SK-N-SH (cell line): ENCODE results near the gene GEN1. TPM values are rescaled to one million over a fixed set of nuclear protein-coding genes. Genes with fewer than 3 reads are reported as not detected.

Experiments
- CTCF ChIA-PET: fragments of 300-600, 350-600 bp; formaldehyde crosslinking; extraction: SDS; loops from one replicate; lab custom pipeline; 2021; lab: Yijun Ruan, JAX
- POLR2A ChIA-PET: fragments of 350-600 bp; sonication (Branson Sonifier 250); formaldehyde crosslinking; extraction: SDS; loops from one replicate; lab custom pipeline; 2020; ENCODE audit warnings: antibody characterized with exemption, inconsistent platforms; lab: Yijun Ruan, JAX
- DNase-seq: peaks from one replicate; pipeline ENCODE4 v3.0.0; 2012
- H2AFZ ChIP-seq: fragments of 200-600 bp; sonication (generic); 2 replicates; pipeline ENCODE4 v1.8.1; 2016; ENCODE audit warnings: antibody characterized with exemption, mild to moderate bottlenecking, low read depth
- H3F3A ChIP-seq: fragments of 200-600 bp; sonication (generic); replicated peaks from 2 replicates; pipeline ENCODE3; 2016; ENCODE audit warnings: antibody characterized with exemption, mild to moderate bottlenecking; ENCODE audit not compliant: insufficient read depth
- H3K27ac ChIP-seq, 2 experiments: fragments of 200-500 bp in 1 of 2; fragments of 200-600 bp in 1 of 2; sonication (Bioruptor generic) in 1 of 2; sonication (generic), shearing (Covaris generic) in 1 of 2; 2 replicates each; pipeline versions ENCODE4 v1.5.1 to v1.6.1; 2014 to 2016; ENCODE audit warnings: low read depth in 2 of 2, inconsistent platforms in 1 of 2, low read length in 1 of 2, mild to moderate bottlenecking in 1 of 2, mixed read lengths in 1 of 2
- H3K27me3 ChIP-seq: fragments of 200-600 bp; sonication (generic), shearing (Covaris generic); 2 replicates; pipeline ENCODE4 v1.6.1; 2016; ENCODE audit warnings: mixed run types; ENCODE audit not compliant: insufficient read depth
- H3K36me3 ChIP-seq, 2 experiments: fragments of 200-500 bp in 1 of 2; fragments of 200-600 bp in 1 of 2; sonication (Bioruptor generic) in 1 of 2; sonication (generic) in 1 of 2; replicated peaks in 1 of 2; 2 replicates each; pipeline versions ENCODE3 to v1.5.1; 2014 to 2016; ENCODE audit warnings: low read length in 1 of 2, mild to moderate bottlenecking in 1 of 2; ENCODE audit not compliant: insufficient read depth in 2 of 2, control insufficient read depth in 1 of 2
- H3K4me1 ChIP-seq, 2 experiments: fragments of 200-500 bp in 1 of 2; fragments of 200-600 bp in 1 of 2; sonication (Bioruptor generic) in 1 of 2; sonication (generic), shearing (Covaris generic) in 1 of 2; 2 replicates each; pipeline versions ENCODE4 v1.5.1 to v1.6.1; 2014 to 2016; ENCODE audit warnings: low read depth in 1 of 2, low read length in 1 of 2, mixed run types in 1 of 2; ENCODE audit not compliant: insufficient read depth in 2 of 2, control insufficient read depth in 1 of 2
- H3K4me2 ChIP-seq: fragments of 200-600 bp; sonication (generic), shearing (Covaris generic); 2 replicates; pipeline ENCODE4 v1.6.1; 2017; ENCODE audit warnings: mixed run types
- H3K4me3 ChIP-seq, 2 experiments: fragments of 200-500 bp in 1 of 2; fragments of 200-600 bp in 1 of 2; sonication (Bioruptor generic) in 1 of 2; sonication (generic), shearing (Covaris generic) in 1 of 2; 2 replicates each; pipeline versions ENCODE4 v1.5.1 to v1.8.1; 2014 to 2016; ENCODE audit warnings: low read depth in 2 of 2, inconsistent platforms in 1 of 2, low read length in 1 of 2, mild to moderate bottlenecking in 1 of 2, mixed read lengths in 1 of 2, moderate library complexity in 1 of 2
- H3K79me2 ChIP-seq: fragments of 200-600 bp; sonication (generic); 2 replicates; pipeline ENCODE4 v1.8.1; 2017; ENCODE audit warnings: mild to moderate bottlenecking; ENCODE audit not compliant: insufficient read depth
- H3K9ac ChIP-seq: fragments of 200-600 bp; sonication (generic); 2 replicates; pipeline ENCODE4 v1.6.1; 2017; ENCODE audit warnings: mixed run types
- H3K9me2 ChIP-seq: fragments of 200-600 bp; sonication (generic); 2 replicates; pipeline ENCODE4 v1.6.1; 2017; ENCODE audit warnings: mixed run types
- H3K9me3 ChIP-seq: fragments of 200-600 bp; sonication (generic); 2 replicates; pipeline ENCODE4 v1.6.1; 2017; ENCODE audit warnings: mixed run types, mild to moderate bottlenecking, moderate library complexity
- H4K20me1 ChIP-seq: fragments of 200-600 bp; sonication (generic); 2 replicates; pipeline ENCODE4 v1.6.1; 2017; ENCODE audit warnings: mild to moderate bottlenecking, mixed run types; ENCODE audit not compliant: insufficient read depth
- CHD2 ChIP-seq: fragments of 150-350 bp; IDR thresholded peaks from 2 replicates; pipeline ENCODE4 v1.6.1; 2018; ENCODE audit warnings: low read length; ENCODE audit not compliant: partially characterized antibody
- EZH2phosphoT487 ChIP-seq: fragments of 200-600 bp; sonication (generic); IDR thresholded peaks from 2 replicates; pipeline ENCODE4 v1.6.1; 2017; ENCODE audit warnings: low read depth, mixed run types, mild to moderate bottlenecking, antibody characterized with exemption, moderate library complexity, borderline replicate concordance
- GABPA ChIP-seq: IDR thresholded peaks from 2 replicates; pipeline ENCODE4 v1.4.0; 2012; ENCODE audit warnings: low read depth, mild to moderate bottlenecking
- IRF3 ChIP-seq: fragments of 150-350 bp; IDR thresholded peaks from 2 replicates; pipeline ENCODE4 v1.6.1; 2016; ENCODE audit warnings: mild to moderate bottlenecking, low read depth, low read length
- MAX ChIP-seq: IDR thresholded peaks from 2 replicates; pipeline ENCODE4 v1.4.0; 2012; ENCODE audit warnings: low read depth
- NRF1 ChIP-seq: IDR thresholded peaks from 2 replicates; pipeline ENCODE4 v1.6.1; 2012; ENCODE audit warnings: low read depth, mild to moderate bottlenecking, low read length
- REST ChIP-seq: IDR thresholded peaks from 2 replicates; pipeline ENCODE4 v1.6.1; 2012; ENCODE audit warnings: mild to moderate bottlenecking, low read depth, low read length, moderate library complexity
- RFX5 ChIP-seq: IDR thresholded peaks from 2 replicates; pipeline ENCODE4 v1.6.1; 2012; ENCODE audit warnings: mild to moderate bottlenecking, improper control_type of control experiment, low read length
- TAF1 ChIP-seq: IDR thresholded peaks from 2 replicates; pipeline ENCODE4 v1.6.1; 2012; ENCODE audit warnings: low read depth, mild to moderate bottlenecking, low read length, moderate library complexity, borderline replicate concordance
- TEAD4 ChIP-seq: IDR thresholded peaks from 2 replicates; pipeline ENCODE4 v1.4.0; 2012; ENCODE audit warnings: mild to moderate bottlenecking, borderline replicate concordance; ENCODE audit not compliant: insufficient read depth
- WGBS: methylation state at CpG from one replicate; pipeline ENCODE4 v1.1.6; 2017; ENCODE audit warnings: low lambda C conversion rate; 5-methylcytosine and 5-hydroxymethylcytosine counted together
- polyA plus RNA-seq, 3 experiments: library from polyadenylated mRNA; depleted of rRNA; stranded (reverse); fragments of >200 nt; gene quantifications; 2 replicates each; pipeline ENCODE4 v1.2.3, GENCODE V29; 2012

The GEN1 gene
- polyA plus RNA-seq, 1 of the 3 experiments (the other 2 are of a cell fraction), result 5.3 TPM

- Histone ChIP-seq H3K27ac (no peak overlapping the region), H3K36me3 (no peaks in the 10 kb centered on the region), H3K9ac (no peak overlapping the region), H3K9me3 (no peaks in the 10 kb centered on the region), H3K4me1 (peaks cover 4 to 11% of the 10 kb centered on the region in 2 experiments; a peak in 1 of 4 replicates), H3K4me3 (no peak overlapping the region), H3K9me2 (no peaks in the 10 kb centered on the region), H3K79me2 (no peaks in the 10 kb centered on the region), H3F3A (no peaks in the 10 kb centered on the region), H3K4me2 (no peak overlapping the region), H3K27me3 (no peaks in the 10 kb centered on the region; the same call in 1 of the 2 replicates), H4K20me1 (no peaks in the 10 kb centered on the region), H2AFZ (no peak overlapping the region)
- ChIA-PET CTCF (interaction anchor here (1.2 to 1.8 kb wide), 2 partner anchors 9 to 35 kb away, joined by 3 to 6 read pairs; no protein-coding TSS in a partner anchor), POLR2A (interaction anchor here (0.6 kb wide), 1 partner anchor 20 kb away, joined by 4 read pairs; no protein-coding TSS in a partner anchor)
- no peak for DNase-seq
- WGBS, result 42% methylated on average over 5 of the region's 5 CpGs
- TF ChIP-seq REST, result no peak
- TF ChIP-seq RFX5, result no peak
- TF ChIP-seq TEAD4, result no peak
- no peak for TF ChIP-seq CHD2
- TF ChIP-seq NRF1, result no peak
- TF ChIP-seq MAX, result no peak
- no peak for TF ChIP-seq EZH2phosphoT487
- no peak for TF ChIP-seq TAF1
Measured at GRCh38 chr2:17795309-17795708, 41.4 kb downstream of the GEN1 start.

GRCh38 chr2:17798338-17798737 is 44.4 kb downstream of the GEN1 start:
- Histone ChIP-seq H3K9ac (no peak overlapping the region), H3F3A (no peaks in the 10 kb centered on the region), H3K36me3 (no peaks in the 10 kb centered on the region), H3K79me2 (no peaks in the 10 kb centered on the region), H4K20me1 (no peaks in the 10 kb centered on the region), H3K4me3 (no peak overlapping the region), H3K4me2 (no peak overlapping the region), H3K9me3 (no peaks in the 10 kb centered on the region), H3K27me3 (no peaks in the 10 kb centered on the region; the same call in 1 of the 2 replicates), H3K4me1 (peaks cover 0 to 10% of the 10 kb centered on the region in 2 experiments; a peak in 1 of 4 replicates), H2AFZ (no peak overlapping the region), H3K9me2 (no peaks in the 10 kb centered on the region), H3K27ac (no peak overlapping the region)
- ChIA-PET POLR2A (no interaction called here), CTCF (interaction anchor here (0.7 kb wide), 1 partner anchor 14 kb away, joined by 3 read pairs; no protein-coding TSS in a partner anchor)
- no peak for DNase-seq
- TF ChIP-seq NRF1 (no peak), GABPA (no peak), IRF3 (no peak)
- 83% methylated on average over 4 of the region's 4 CpGs for WGBS
